ENCODE data around the gene KCNT2. TPM values are rescaled to one million over a fixed set of nuclear protein-coding genes. Genes with fewer than 3 reads are reported as not detected.

The KCNT2 gene
- total and polyA plus RNA-seq, 10 of the 15 experiments (the other 5 are each of a cell fraction or from before 2014, with no cell fraction given): not detected

- FAIRE-seq (peak; percentile 7), DNase-seq (ENCODE audit: low read depth, low spot score) (no peak), ATAC-seq (no peak)
- in situ Hi-C loops (cut with MboI): no loop called here
- Histone ChIP-seq H3K4me1 (ENCODE audit: control insufficient read depth, insufficient read depth, low read length) (no peaks in the 10 kb centered on the region), H3K9me3 (replicated peaks; ENCODE audit: control insufficient read depth, insufficient read depth, low read length) (no peaks in the 10 kb centered on the region), H3K79me2 (ENCODE audit: control insufficient read depth, insufficient read depth, low read length) (no peaks in the 10 kb centered on the region), H3K36me3 (ENCODE audit: control insufficient read depth in 2 of 2, insufficient read depth in 2 of 2, low read length in 1 of 2) (no peaks in the 10 kb centered on the region), H3K27ac (ENCODE audit: control insufficient read depth, insufficient read depth) (no peak overlapping the region), H4K20me1 (ENCODE audit: control insufficient read depth, insufficient read depth) (no peaks in the 10 kb centered on the region), H3K9ac (ENCODE audit: control insufficient read depth, insufficient read depth, low read length) (no peak overlapping the region), H3K4me2 (ENCODE audit: control insufficient read depth, insufficient read depth) (no peak overlapping the region), H3K27me3 (replicated peaks in 1 of 2; ENCODE audit: control insufficient read depth in 2 of 2, insufficient read depth in 2 of 2, low read length in 1 of 2) (no peaks in the 10 kb centered on the region), H2AFZ (ENCODE audit: control insufficient read depth, low read depth, low read length) (no peak overlapping the region), H3K4me3 (no peak overlapping the region)
- RAD21 ChIA-PET (ENCODE audit: unreplicated experiment): no interaction called here
- SMC1A ChIA-PET (ENCODE audit: uncharacterized antibody, unreplicated experiment): no interaction called here
- POLR2A ChIA-PET: no interaction called here
- TF ChIP-seq SPI1 (IDR thresholded peaks at IDR 0.05; ENCODE audit: borderline replicate concordance, insufficient read depth, low read depth, low read length) (peak; percentile 57; the same call in 1 of the 2 replicates), ESRRA (IDR thresholded peaks at IDR 0.05; ENCODE audit: low read length) (no peak)
- intact Hi-C loops (cut with micrococcal nuclease; ENCODE audit: unreplicated experiment): no loop called here
- CTCF ChIA-PET: no interaction called here
- no TSS peak for BruUV-seq (replicated peaks)
Measured at GRCh38 chr1:196255762-196256161, 352.5 kb downstream of the KCNT2 start.

GRCh38 chr1:196229546-196229945 is 378.7 kb downstream of the KCNT2 start:
- DNase-seq (ENCODE audit: low read depth, low spot score) (no peak), FAIRE-seq (no peak), ATAC-seq (no peak)
- CTCF ChIA-PET: no interaction called here
- in situ Hi-C loops (cut with MboI): no loop called here
- POLR2A ChIA-PET: no interaction called here
- BruUV-seq (replicated peaks): no TSS peak
- Histone ChIP-seq H3K36me3 (ENCODE audit: control insufficient read depth in 2 of 2, insufficient read depth in 2 of 2, low read length in 1 of 2) (no peaks in the 10 kb centered on the region), H3K4me2 (ENCODE audit: control insufficient read depth, insufficient read depth) (no peak overlapping the region), H3K27ac (ENCODE audit: control insufficient read depth, insufficient read depth) (no peak overlapping the region), H3K4me3 (no peak overlapping the region), H3K9me3 (replicated peaks; ENCODE audit: control insufficient read depth, insufficient read depth, low read length) (no peaks in the 10 kb centered on the region), H2AFZ (ENCODE audit: control insufficient read depth, low read depth, low read length) (no peak overlapping the region), H3K79me2 (ENCODE audit: control insufficient read depth, insufficient read depth, low read length) (no peaks in the 10 kb centered on the region), H4K20me1 (ENCODE audit: control insufficient read depth, insufficient read depth) (no peaks in the 10 kb centered on the region), H3K4me1 (ENCODE audit: control insufficient read depth, insufficient read depth, low read length) (no peaks in the 10 kb centered on the region), H3K9ac (ENCODE audit: control insufficient read depth, insufficient read depth, low read length) (no peak overlapping the region), H3K27me3 (replicated peaks in 1 of 2; ENCODE audit: control insufficient read depth in 2 of 2, insufficient read depth in 2 of 2, low read length in 1 of 2) (no peaks in the 10 kb centered on the region)
- SMC1A ChIA-PET (ENCODE audit: uncharacterized antibody, unreplicated experiment): no interaction called here
- intact Hi-C loops (cut with micrococcal nuclease; ENCODE audit: unreplicated experiment): no loop called here
- TF ChIP-seq SIN3A (IDR thresholded peaks at IDR 0.05; ENCODE audit: low read depth, low read length): no peak
- no peak for TF ChIP-seq ZBTB33 (IDR thresholded peaks at IDR 0.05)
- no peak for TF ChIP-seq ATF7 (IDR thresholded peaks at IDR 0.05; ENCODE audit: low read depth)
- TF ChIP-seq ETV6 (conservative IDR thresholded peaks at IDR 0.05 in 1 of 2, IDR thresholded peaks at IDR 0.05 in 1 of 2; ENCODE audit: borderline replicate concordance in 1 of 2, low read depth in 1 of 2): no peak
- no peak for TF ChIP-seq BMI1 (IDR thresholded peaks at IDR 0.05; ENCODE audit: borderline replicate concordance)
- TF ChIP-seq POU2F2 (IDR thresholded peaks at IDR 0.05; ENCODE audit: borderline replicate concordance, low read depth, low read length): no peak
- no peak for TF ChIP-seq TCF7 (IDR thresholded peaks at IDR 0.05; ENCODE audit: borderline replicate concordance)
- RAD21 ChIA-PET (ENCODE audit: unreplicated experiment): no interaction called here

All from GM12878 (cell line).